Rectal smooth muscle tissue (tissue), 1 donor: Measurements from ENCODE around the gene AFAP1L2.

Experiments used
- H3K27ac ChIP-seq: one replicate; pipeline ENCODE4 v1.7.0; 2013; ENCODE audit warnings: low read depth, low read length, inconsistent platforms
- H3K27me3 ChIP-seq: one replicate; pipeline ENCODE4 v1.7.0; 2013; ENCODE audit warnings: low read length; ENCODE audit not compliant: control insufficient read depth, insufficient read depth
- H3K36me3 ChIP-seq: one replicate; pipeline ENCODE4 v1.7.0; 2013; ENCODE audit warnings: low read length; ENCODE audit not compliant: control insufficient read depth, insufficient read depth
- H3K4me1 ChIP-seq: one replicate; pipeline ENCODE4 v1.7.0; 2013; ENCODE audit warnings: low read length; ENCODE audit not compliant: control insufficient read depth, insufficient read depth
- H3K4me3 ChIP-seq: one replicate; pipeline ENCODE4 v1.7.0; 2013; ENCODE audit warnings: low read length
- H3K9ac ChIP-seq: one replicate; pipeline ENCODE4 v1.7.0; 2013; ENCODE audit warnings: low read length

The AFAP1L2 gene

GRCh38 chr10:114262496-114262895 is 141.8 kb downstream of the AFAP1L2 start:
- Histone ChIP-seq H3K36me3 (no peaks in the 10 kb centered on the region), H3K9ac (no peak overlapping the region), H3K4me3 (no peak overlapping the region), H3K27ac (no peak overlapping the region), H3K4me1 (no peaks in the 10 kb centered on the region), H3K27me3 (no peaks in the 10 kb centered on the region)

GRCh38 chr10:114261076-114261475 is 143.2 kb downstream of the AFAP1L2 start:
- no peak overlapping the region for H3K9ac ChIP-seq
- no peaks in the 10 kb centered on the region for H3K4me1 ChIP-seq
- H3K36me3 ChIP-seq: no peaks in the 10 kb centered on the region
- no peak overlapping the region for H3K4me3 ChIP-seq
- H3K27me3 ChIP-seq: no peaks in the 10 kb centered on the region
- H3K27ac ChIP-seq: no peak overlapping the region

GRCh38 chr10:114260366-114260765 is 143.9 kb downstream of the AFAP1L2 start:
- Histone ChIP-seq H3K27ac (no peak overlapping the region), H3K4me1 (no peaks in the 10 kb centered on the region), H3K9ac (no peak overlapping the region), H3K27me3 (no peaks in the 10 kb centered on the region), H3K4me3 (no peak overlapping the region), H3K36me3 (no peaks in the 10 kb centered on the region)

- no peak overlapping the region for H3K9ac ChIP-seq
- H3K4me3 ChIP-seq: no peak overlapping the region
- no peaks in the 10 kb centered on the region for H3K36me3 ChIP-seq
- no peaks in the 10 kb centered on the region for H3K4me1 ChIP-seq
- no peak overlapping the region for H3K27ac ChIP-seq
- H3K27me3 ChIP-seq: no peaks in the 10 kb centered on the region
Observed at GRCh38 chr10:114259824-114260223, 144.5 kb downstream of the AFAP1L2 start.

GRCh38 chr10:114258274-114258840 is 145.9 kb downstream of the AFAP1L2 start:
- no peaks in the 10 kb centered on the region for H3K27me3 ChIP-seq
- H3K4me1 ChIP-seq: no peaks in the 10 kb centered on the region
- no peak overlapping the region for H3K27ac ChIP-seq
- no peak overlapping the region for H3K9ac ChIP-seq
- no peak overlapping the region for H3K4me3 ChIP-seq
- no peaks in the 10 kb centered on the region for H3K36me3 ChIP-seq

GRCh38 chr10:114257498-114257897 is 146.8 kb downstream of the AFAP1L2 start:
- H3K36me3 ChIP-seq: no peaks in the 10 kb centered on the region
- no peak overlapping the region for H3K27ac ChIP-seq
- H3K4me3 ChIP-seq: no peak overlapping the region
- no peaks in the 10 kb centered on the region for H3K4me1 ChIP-seq
- no peaks in the 10 kb centered on the region for H3K27me3 ChIP-seq
- no peak overlapping the region for H3K9ac ChIP-seq

- no peaks in the 10 kb centered on the region for H3K36me3 ChIP-seq
- no peaks in the 10 kb centered on the region for H3K4me1 ChIP-seq
- H3K27me3 ChIP-seq: no peaks in the 10 kb centered on the region
- no peak overlapping the region for H3K27ac ChIP-seq
- H3K9ac ChIP-seq: no peak overlapping the region
- H3K4me3 ChIP-seq: no peak overlapping the region
Observed at GRCh38 chr10:114256822-114257221, 147.5 kb downstream of the AFAP1L2 start.

GRCh38 chr10:114256008-114256765 is 148.1 kb downstream of the AFAP1L2 start:
- no peaks in the 10 kb centered on the region for H3K4me1 ChIP-seq
- H3K36me3 ChIP-seq: no peaks in the 10 kb centered on the region
- H3K27ac ChIP-seq: no peak overlapping the region
- H3K4me3 ChIP-seq: no peak overlapping the region
- H3K27me3 ChIP-seq: no peaks in the 10 kb centered on the region
- no peak overlapping the region for H3K9ac ChIP-seq

GRCh38 chr10:114255227-114255626 is 149.1 kb downstream of the AFAP1L2 start:
- Histone ChIP-seq H3K4me3 (no peak overlapping the region), H3K27me3 (no peaks in the 10 kb centered on the region), H3K27ac (no peak overlapping the region), H3K9ac (no peak overlapping the region), H3K4me1 (no peaks in the 10 kb centered on the region), H3K36me3 (no peaks in the 10 kb centered on the region)

- Histone ChIP-seq H3K36me3 (no peaks in the 10 kb centered on the region), H3K9ac (no peak overlapping the region), H3K27ac (no peak overlapping the region), H3K4me1 (no peaks in the 10 kb centered on the region), H3K27me3 (no peaks in the 10 kb centered on the region), H3K4me3 (no peak overlapping the region)
Observed at GRCh38 chr10:114252883-114253282, 151.4 kb downstream of the AFAP1L2 start.

GRCh38 chr10:114252092-114252491 is 152.2 kb downstream of the AFAP1L2 start:
- H3K27ac ChIP-seq: no peak overlapping the region
- no peaks in the 10 kb centered on the region for H3K4me1 ChIP-seq
- H3K27me3 ChIP-seq: no peaks in the 10 kb centered on the region
- H3K36me3 ChIP-seq: no peaks in the 10 kb centered on the region
- H3K9ac ChIP-seq: no peak overlapping the region
- H3K4me3 ChIP-seq: no peak overlapping the region

GRCh38 chr10:114250716-114251115 is 153.6 kb downstream of the AFAP1L2 start:
- no peaks in the 10 kb centered on the region for H3K4me1 ChIP-seq

GRCh38 chr10:114250236-114250635 is 154.1 kb downstream of the AFAP1L2 start:
- Histone ChIP-seq H3K4me1 (no peaks in the 10 kb centered on the region), H3K9ac (no peak overlapping the region), H3K27ac (no peak overlapping the region), H3K4me3 (no peak overlapping the region), H3K27me3 (no peaks in the 10 kb centered on the region), H3K36me3 (no peaks in the 10 kb centered on the region)

More at GRCh38 chr10:114250716-114251115, 153.6 kb downstream of the AFAP1L2 start:
- Histone ChIP-seq H3K4me3 (no peak overlapping the region), H3K27me3 (no peaks in the 10 kb centered on the region), H3K27ac (no peak overlapping the region), H3K36me3 (no peaks in the 10 kb centered on the region), H3K9ac (no peak overlapping the region)
